HG02623 (cell line): ENCODE measurements around the gene CERS3.

Experiments
- ATAC-seq: cut with Tn5 transposase; IDR thresholded peaks from one replicate; pipeline ENCODE4 v1.9.1; 2021; ENCODE audit warnings: moderate library complexity; ENCODE audit not compliant: unreplicated experiment

The CERS3 gene

GRCh38 chr15:100531204-100531603 is 2.5 kb upstream of the CERS3 start:
- ATAC-seq, result no peak

GRCh38 chr15:100529556-100529955 is 806 bp upstream of the CERS3 start:
- no peak for ATAC-seq

- no peak for ATAC-seq
Measured at GRCh38 chr15:100526027-100526481, 2.7 kb downstream of the CERS3 start.

GRCh38 chr15:100525436-100525835 is 3.3 kb downstream of the CERS3 start:
- ATAC-seq, result no peak

GRCh38 chr15:100524326-100524725 is 4.4 kb downstream of the CERS3 start:
- ATAC-seq, result no peak

GRCh38 chr15:100521907-100522306 is 6.8 kb downstream of the CERS3 start:
- ATAC-seq, result no peak

- ATAC-seq, result no peak
Measured at GRCh38 chr15:100520132-100520921, 8.4 kb downstream of the CERS3 start.

GRCh38 chr15:100517846-100518245 is 10.9 kb downstream of the CERS3 start:
- no peak for ATAC-seq

GRCh38 chr15:100516643-100517512 is 11.9 kb downstream of the CERS3 start:
- ATAC-seq, result no peak

GRCh38 chr15:100515758-100516157 is 13.0 kb downstream of the CERS3 start:
- ATAC-seq, result no peak

GRCh38 chr15:100508641-100509300 is 20.0 kb downstream of the CERS3 start:
- no peak for ATAC-seq

GRCh38 chr15:100502651-100503050 is 26.1 kb downstream of the CERS3 start:
- ATAC-seq, result no peak

- ATAC-seq, result no peak
Measured at GRCh38 chr15:100501117-100501516, 27.6 kb downstream of the CERS3 start.

- no peak for ATAC-seq
Measured at GRCh38 chr15:100500226-100500990, 28.3 kb downstream of the CERS3 start.

GRCh38 chr15:100495861-100496260 is 32.9 kb downstream of the CERS3 start:
- ATAC-seq, result no peak

- no peak for ATAC-seq
Measured at GRCh38 chr15:100493213-100493612, 35.5 kb downstream of the CERS3 start.

- ATAC-seq, result no peak
Measured at GRCh38 chr15:100484443-100484842, 44.3 kb downstream of the CERS3 start.

GRCh38 chr15:100483370-100483769 is 45.4 kb downstream of the CERS3 start:
- no peak for ATAC-seq

- no peak for ATAC-seq
Measured at GRCh38 chr15:100476805-100477204, 51.9 kb downstream of the CERS3 start.

- ATAC-seq, result no peak
Measured at GRCh38 chr15:100472736-100473135, 56.0 kb downstream of the CERS3 start.

- no peak for ATAC-seq
Measured at GRCh38 chr15:100471933-100472332, 56.8 kb downstream of the CERS3 start.
